H7 (cell line): Measurements from ENCODE around the gene PLA2G2A. TPM values are rescaled to one million over a fixed set of nuclear protein-coding genes. Genes with fewer than 3 reads are reported as not detected.

Experiments
- DNase-seq: peaks from one replicate; pipeline ENCODE4 v3.0.0; 2012
- H3K27me3 ChIP-seq: 2 replicates; pipeline ENCODE4 v1.6.0; 2011; ENCODE audit warnings: mild to moderate bottlenecking, low read length; ENCODE audit not compliant: control insufficient read depth, insufficient read depth
- H3K36me3 ChIP-seq: replicated peaks from 2 replicates; pipeline ENCODE4 v1.5.1; 2011; ENCODE audit warnings: low read length; ENCODE audit not compliant: control insufficient read depth, insufficient read depth
- H3K4me3 ChIP-seq: 2 replicates; pipeline ENCODE4 v1.5.1; 2011; ENCODE audit warnings: low read depth, mild to moderate bottlenecking, control low read depth, low read length, moderate library complexity; ENCODE audit not compliant: insufficient read depth
- total RNA-seq: library from RNA; depleted of rRNA; stranded (reverse); fragments of >200 nt; shearing (Covaris generic); gene quantifications from 2 replicates; pipeline ENCODE4 v1.2.3, GENCODE V29; 2014

PLA2G2A gene
- total RNA-seq, 1 experiment from 2014 or later: not detected

GRCh38 chr1:19981507-19982312 lies 2.3 kb upstream of the PLA2G2A start:
- H3K27me3 ChIP-seq: no peaks in the 10 kb centered on the region
- H3K4me3 ChIP-seq: no peak overlapping the region
- DNase-seq: no peak
- no peaks in the 10 kb centered on the region for H3K36me3 ChIP-seq

- no peaks in the 10 kb centered on the region for H3K27me3 ChIP-seq
- H3K4me3 ChIP-seq: no peak overlapping the region
- no peaks in the 10 kb centered on the region for H3K36me3 ChIP-seq
- DNase-seq: no peak
Observed at GRCh38 chr1:19981170-19981506, 1.7 kb upstream of the PLA2G2A start.

- no peak for DNase-seq
- Histone ChIP-seq H3K27me3 (no peaks in the 10 kb centered on the region), H3K4me3 (no peak overlapping the region), H3K36me3 (no peaks in the 10 kb centered on the region)
Observed at GRCh38 chr1:19980314-19980713, 896 bp upstream of the PLA2G2A start.

- Histone ChIP-seq H3K36me3 (no peaks in the 10 kb centered on the region), H3K27me3 (no peaks in the 10 kb centered on the region), H3K4me3 (no peak overlapping the region)
- DNase-seq: no peak
Observed at GRCh38 chr1:19978143-19978542, 1.3 kb downstream of the PLA2G2A start.

- no peak for DNase-seq
- Histone ChIP-seq H3K36me3 (no peaks in the 10 kb centered on the region), H3K27me3 (no peaks in the 10 kb centered on the region), H3K4me3 (no peak overlapping the region)
Observed at GRCh38 chr1:19976317-19977003, 3.0 kb downstream of the PLA2G2A start.

GRCh38 chr1:19975423-19976193 lies 3.8 kb downstream of the PLA2G2A start:
- Histone ChIP-seq H3K27me3 (no peaks in the 10 kb centered on the region; the same call in 1 of the 2 replicates), H3K36me3 (no peaks in the 10 kb centered on the region), H3K4me3 (no peak overlapping the region)
- DNase-seq: peak; percentile 47

- no peaks in the 10 kb centered on the region for H3K36me3 ChIP-seq
- DNase-seq: peak; percentile 81
- no peak overlapping the region for H3K4me3 ChIP-seq
- H3K27me3 ChIP-seq: no peaks in the 10 kb centered on the region; the same call in 1 of the 2 replicates
Observed at GRCh38 chr1:19974822-19975416, 4.5 kb downstream of the PLA2G2A start.

- Histone ChIP-seq H3K27me3 (no peaks in the 10 kb centered on the region; the same call in 1 of the 2 replicates), H3K36me3 (no peaks in the 10 kb centered on the region), H3K4me3 (no peak overlapping the region)
- DNase-seq: no peak
Observed at GRCh38 chr1:19973616-19974015, 5.8 kb downstream of the PLA2G2A start.

GRCh38 chr1:19971664-19972063 lies 7.8 kb downstream of the PLA2G2A start:
- no peak for DNase-seq
- H3K36me3 ChIP-seq: no peaks in the 10 kb centered on the region
- H3K4me3 ChIP-seq: no peak overlapping the region
- H3K27me3 ChIP-seq: no peaks in the 10 kb centered on the region; the same call in 1 of the 2 replicates

- Histone ChIP-seq H3K27me3 (no peaks in the 10 kb centered on the region; the same call in 1 of the 2 replicates), H3K4me3 (no peak overlapping the region), H3K36me3 (no peaks in the 10 kb centered on the region)
- DNase-seq: no peak
Observed at GRCh38 chr1:19969898-19970660, 9.3 kb downstream of the PLA2G2A start.

GRCh38 chr1:19967808-19968207 lies 11.6 kb downstream of the PLA2G2A start:
- DNase-seq: no peak
- no peaks in the 10 kb centered on the region; the same call in 1 of the 2 replicates for H3K27me3 ChIP-seq
- no peak overlapping the region for H3K4me3 ChIP-seq
- no peaks in the 10 kb centered on the region for H3K36me3 ChIP-seq

GRCh38 chr1:19964542-19964941 lies 14.9 kb downstream of the PLA2G2A start:
- no peak for DNase-seq
- Histone ChIP-seq H3K36me3 (no peaks in the 10 kb centered on the region), H3K4me3 (no peak overlapping the region), H3K27me3 (no peaks in the 10 kb centered on the region; the same call in 1 of the 2 replicates)

- no peak overlapping the region for H3K4me3 ChIP-seq
- no peaks in the 10 kb centered on the region; the same call in 1 of the 2 replicates for H3K27me3 ChIP-seq
- H3K36me3 ChIP-seq: no peaks in the 10 kb centered on the region
- DNase-seq: no peak
Observed at GRCh38 chr1:19963636-19964035, 15.8 kb downstream of the PLA2G2A start.

GRCh38 chr1:19960591-19960990 lies 18.8 kb downstream of the PLA2G2A start:
- Histone ChIP-seq H3K36me3 (no peaks in the 10 kb centered on the region), H3K4me3 (no peak overlapping the region), H3K27me3 (no peaks in the 10 kb centered on the region; the same call in 1 of the 2 replicates)
- no peak for DNase-seq
